Heart left ventricle (tissue), 13 donors: Measurements from ENCODE around the gene DISP2.

Experiments used
- POLR2A ChIP-seq, 2 donors: fragments of 450-650 bp; IDR thresholded peaks; one replicate each; pipeline ENCODE4 v1.6.1; 2017; ENCODE audit warnings: antibody characterized with exemption in 2 of 2, mild to moderate bottlenecking in 2 of 2, moderate library complexity in 2 of 2
- TF ChIP-seq, protein P1 (sequence below), 12 donors: fragments of 200-600 bp; sonication (generic) in 4 of 12; IDR thresholded peaks; one replicate each; pipeline versions ENCODE4 v1.5.0 to v1.8.0; 2018 to 2022; ENCODE audit warnings: antibody characterized with exemption in 12 of 12, mild to moderate bottlenecking in 5 of 12
- donor health status: ischemic (EF 13 %, LVEDD 7.1; RV severe dilation, severe dysfunction).
- donor health status: DM: no; HTN: yes; CAD: no.
- donor health status: DM: no; HTN: no; CAD: no.
- donor health status: ischemic (EF 25% LVEDD 6.9; RV normal size, moderate dysfunction).
- donor health status: ischemic (EF 25% LVEDD 5.7; RV mildly dilated, moderate dysfunction).
- donor health status: ischemic (EF 35%, LVEDD 5.7; RV mildly dilated, moderate dysfunction).
- donor health status: nonischemic (EF 11% LVEDD 7.7; RV severe dilation, severe dysfunction).
- donor health status: DM: yes; HTN: yes; CAD: no.
- donor health status: PGD.
- donor health status: ischemic (EF 29% LVEDD 5.4; RV normal size, mild dysfunction).
- donor health status: nonischemic (EF 23%, LVEDD 6.1; RV moderate dilation, normal function).

DNA sequence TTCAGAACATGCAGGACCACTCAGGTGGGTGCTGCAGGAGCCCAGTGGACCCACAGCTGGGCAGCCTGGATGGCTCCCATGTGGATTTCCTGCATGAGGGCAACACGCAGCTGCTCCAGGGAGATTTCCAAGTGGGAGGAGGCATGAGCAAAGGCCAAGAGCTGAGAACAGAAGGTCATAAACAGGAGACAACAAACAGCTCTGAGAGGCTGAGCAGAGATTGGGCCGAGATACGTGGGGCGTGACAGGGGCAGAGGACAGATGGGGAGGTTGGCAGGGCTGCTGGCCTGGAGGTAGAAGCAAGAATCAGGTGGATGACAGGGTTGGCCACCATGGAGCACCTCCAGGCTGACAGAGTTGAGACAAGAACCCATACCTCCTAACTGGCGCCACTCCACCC, 4.3 kb upstream of the DISP2 start:
- TF ChIP-seq, protein P1, sequence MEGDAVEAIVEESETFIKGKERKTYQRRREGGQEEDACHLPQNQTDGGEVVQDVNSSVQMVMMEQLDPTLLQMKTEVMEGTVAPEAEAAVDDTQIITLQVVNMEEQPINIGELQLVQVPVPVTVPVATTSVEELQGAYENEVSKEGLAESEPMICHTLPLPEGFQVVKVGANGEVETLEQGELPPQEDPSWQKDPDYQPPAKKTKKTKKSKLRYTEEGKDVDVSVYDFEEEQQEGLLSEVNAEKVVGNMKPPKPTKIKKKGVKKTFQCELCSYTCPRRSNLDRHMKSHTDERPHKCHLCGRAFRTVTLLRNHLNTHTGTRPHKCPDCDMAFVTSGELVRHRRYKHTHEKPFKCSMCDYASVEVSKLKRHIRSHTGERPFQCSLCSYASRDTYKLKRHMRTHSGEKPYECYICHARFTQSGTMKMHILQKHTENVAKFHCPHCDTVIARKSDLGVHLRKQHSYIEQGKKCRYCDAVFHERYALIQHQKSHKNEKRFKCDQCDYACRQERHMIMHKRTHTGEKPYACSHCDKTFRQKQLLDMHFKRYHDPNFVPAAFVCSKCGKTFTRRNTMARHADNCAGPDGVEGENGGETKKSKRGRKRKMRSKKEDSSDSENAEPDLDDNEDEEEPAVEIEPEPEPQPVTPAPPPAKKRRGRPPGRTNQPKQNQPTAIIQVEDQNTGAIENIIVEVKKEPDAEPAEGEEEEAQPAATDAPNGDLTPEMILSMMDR (IDR thresholded peaks at IDR 0.05), result no peak
- no peak for TF ChIP-seq POLR2A (IDR thresholded peaks at IDR 0.05)
